GM12878 (cell line): ENCODE data around the gene EFCAB9.

Experiments used
- BHLHE40 ChIP-seq, 2 experiments: fragments of 450-650 bp in 1 of 2; IDR thresholded peaks; 2 replicates each; pipeline ENCODE4 v1.6.1; 2011 to 2017; ENCODE audit warnings: low read depth in 2 of 2, borderline replicate concordance in 1 of 2, improper control_type of control experiment in 1 of 2, low read length in 1 of 2, mild to moderate bottlenecking in 1 of 2
- CEBPB ChIP-seq, 2 experiments: fragments of 150-350 bp in 1 of 2; IDR thresholded peaks; 2 replicates each; pipeline ENCODE4 v1.6.1; 2012 to 2014; ENCODE audit warnings: low read depth in 2 of 2, low read length in 2 of 2, borderline replicate concordance in 1 of 2, inconsistent platforms in 1 of 2
- CTCF ChIP-seq, 3 experiments: IDR thresholded peaks in 2 of 3; conservative IDR thresholded peaks in 1 of 3; 2 replicates each; pipeline ENCODE4 v1.5.1; 2011; ENCODE audit warnings: low read depth in 3 of 3, low read length in 3 of 3, mild to moderate bottlenecking in 3 of 3, control low read depth in 2 of 3, moderate library complexity in 2 of 3, inconsistent platforms in 1 of 3, mixed read lengths in 1 of 3; ENCODE audit not compliant: control insufficient read depth in 2 of 3, insufficient read depth in 1 of 3; ENCODE audit errors: extremely low read depth in 1 of 3
- EGR1 ChIP-seq, 2 experiments: IDR thresholded peaks; 1 replicate in 1 of 2; 2 replicates in 1 of 2; pipeline ENCODE4 v1.6.1; 2011 to 2012; ENCODE audit warnings: low read depth in 2 of 2, low read length in 2 of 2, borderline replicate concordance in 1 of 2, mild to moderate bottlenecking in 1 of 2, moderate library complexity in 1 of 2
- EZH2 ChIP-seq: IDR thresholded peaks from 2 replicates; pipeline ENCODE4 v1.6.1; 2012; ENCODE audit warnings: low read depth, mild to moderate bottlenecking, control low read depth, inconsistent platforms, low read length, borderline replicate concordance; ENCODE audit not compliant: control insufficient read depth
- GATAD2B ChIP-seq: fragments of 450-650 bp; conservative IDR thresholded peaks from 2 replicates; pipeline ENCODE4 v1.6.1; 2017; ENCODE audit warnings: low read depth, mild to moderate bottlenecking, moderate library complexity
- MYB ChIP-seq: fragments of 150-350 bp; IDR thresholded peaks from 2 replicates; pipeline ENCODE4 v1.6.1; 2014; ENCODE audit warnings: mild to moderate bottlenecking, low read depth, low read length, borderline replicate concordance
- RB1 ChIP-seq: fragments of 450-650 bp; formaldehyde crosslinking; IDR thresholded peaks from 2 replicates; pipeline ENCODE4 v1.6.1; 2017; ENCODE audit warnings: mild to moderate bottlenecking, borderline replicate concordance
- REST ChIP-seq: IDR thresholded peaks from 2 replicates; pipeline ENCODE4 v1.6.1; 2012; ENCODE audit warnings: mild to moderate bottlenecking, low read depth, low read length
- SIX5 ChIP-seq: IDR thresholded peaks from 2 replicates; pipeline ENCODE4 v1.6.1; 2011; ENCODE audit warnings: mild to moderate bottlenecking, low read depth, low read length, moderate library complexity; ENCODE audit not compliant: severe bottlenecking
- SUZ12 ChIP-seq: fragments of 200-600 bp; sonication (generic); IDR thresholded peaks from one replicate; pipeline ENCODE4 v1.6.1; 2018; ENCODE audit warnings: antibody characterized with exemption, mild to moderate bottlenecking; ENCODE audit not compliant: unreplicated experiment
- ZZZ3 ChIP-seq: IDR thresholded peaks from 2 replicates; pipeline ENCODE4 v1.6.1; 2011; ENCODE audit warnings: low read depth; ENCODE audit not compliant: control insufficient read depth, insufficient read length

GRCh38 chr5:172245703-172246125, 51.7 kb downstream of the EFCAB9 start:
- TF ChIP-seq CTCF (IDR thresholded peaks at IDR 0.05 in 2 of 3, conservative IDR thresholded peaks at IDR 0.05 in 1 of 3; ENCODE audit: control insufficient read depth in 2 of 3, extremely low read depth in 1 of 3, insufficient read depth in 1 of 3, low read depth in 3 of 3, low read length in 3 of 3) (no peak), GATAD2B (no peak), EGR1 (IDR thresholded peaks at IDR 0.05; ENCODE audit: borderline replicate concordance in 1 of 2, low read depth in 2 of 2, low read length in 2 of 2) (no peak), ZZZ3 (no peak), SUZ12 (no peak), REST (no peak), MYB (no peak), EZH2 (no peak), CEBPB (IDR thresholded peaks at IDR 0.05; ENCODE audit: borderline replicate concordance in 1 of 2, low read depth in 2 of 2, low read length in 2 of 2) (no peak), RB1 (no peak), SIX5 (no peak), BHLHE40 (IDR thresholded peaks at IDR 0.05; ENCODE audit: borderline replicate concordance in 1 of 2, low read depth in 2 of 2, low read length in 1 of 2) (no peak)
